Mesendoderm (in vitro differentiated cells): ENCODE measurements around the gene SCYGR4.

Experiments used
- DNase-seq: peaks from one replicate; pipeline ENCODE4 v3.0.0; 2013
- H2AK5ac ChIP-seq: 2 replicates; pipeline ENCODE4 v1.6.1; 2013; ENCODE audit warnings: low read length, inconsistent platforms
- H2BK120ac ChIP-seq: 2 replicates; pipeline ENCODE4 v1.6.1; 2013; ENCODE audit warnings: low read depth, mild to moderate bottlenecking, low read length, moderate library complexity, mixed read lengths
- H2BK15ac ChIP-seq: replicated peaks from 2 replicates; pipeline ENCODE4 v1.6.1; 2013; ENCODE audit warnings: low read depth, mild to moderate bottlenecking, moderate library complexity
- H2BK5ac ChIP-seq: 2 replicates; pipeline ENCODE4 v1.6.1; 2013; ENCODE audit warnings: low read length, inconsistent platforms
- H3K18ac ChIP-seq: 2 replicates; pipeline ENCODE4 v1.6.1; 2013; ENCODE audit warnings: mild to moderate bottlenecking, low read length, mixed read lengths
- H3K23ac ChIP-seq: one replicate; pipeline ENCODE4 v1.6.1; 2013; ENCODE audit warnings: low read length
- H3K27ac ChIP-seq: 2 replicates; pipeline ENCODE4 v1.5.1; 2013; ENCODE audit warnings: low read depth, mild to moderate bottlenecking, inconsistent platforms, low read length, moderate library complexity
- H3K27me3 ChIP-seq: 2 replicates; pipeline ENCODE4 v1.6.1; 2013; ENCODE audit warnings: low read length, control low read depth, mild to moderate bottlenecking, inconsistent platforms; ENCODE audit not compliant: insufficient read depth, poor library complexity
- H3K36me3 ChIP-seq: 2 replicates; pipeline ENCODE4 v1.6.1; 2013; ENCODE audit warnings: low read length, inconsistent platforms; ENCODE audit not compliant: control insufficient read depth, insufficient read depth
- H3K4ac ChIP-seq: one replicate; pipeline ENCODE4 v1.6.1; 2013; ENCODE audit warnings: low read depth, mild to moderate bottlenecking, low read length, moderate library complexity
- H3K4me1 ChIP-seq: 2 replicates; pipeline ENCODE4 v1.6.1; 2013; ENCODE audit warnings: low read depth, low read length, inconsistent platforms; ENCODE audit not compliant: control insufficient read depth
- H3K4me2 ChIP-seq: 2 replicates; pipeline ENCODE4 v1.6.1; 2013; ENCODE audit warnings: low read length
- H3K4me3 ChIP-seq: 2 replicates; pipeline ENCODE4 v1.5.1; 2013; ENCODE audit warnings: mild to moderate bottlenecking, low read length
- H3K56ac ChIP-seq: one replicate; pipeline ENCODE4 v1.6.1; 2013; ENCODE audit warnings: low read length
- H3K79me1 ChIP-seq: 2 replicates; pipeline ENCODE4 v1.6.1; 2013; ENCODE audit warnings: low read length, inconsistent platforms
- H3K79me2 ChIP-seq: 2 replicates; pipeline ENCODE4 v1.6.1; 2013; ENCODE audit warnings: mild to moderate bottlenecking, low read length; ENCODE audit not compliant: control insufficient read depth, insufficient read depth
- H3K9ac ChIP-seq: 2 replicates; pipeline ENCODE4 v1.6.1; 2013; ENCODE audit warnings: low read length, inconsistent platforms
- H4K5ac ChIP-seq: one replicate; pipeline ENCODE4 v1.6.1; 2013; ENCODE audit warnings: low read length
- H4K8ac ChIP-seq: one replicate; pipeline ENCODE4 v1.6.1; 2013; ENCODE audit warnings: low read depth, mild to moderate bottlenecking, control low read depth, low read length, moderate library complexity
- WGBS: extraction: QIAGEN DNeasy Blood & Tissue Kit; methylation state at CpG from one replicate; pipeline ENCODE4 v1.1.7; 2013; ENCODE audit warnings: low lambda C conversion rate, missing lambda C conversion rate; ENCODE audit not compliant: insufficient coverage; ENCODE audit errors: extremely low coverage; 5-methylcytosine and 5-hydroxymethylcytosine counted together

The SCYGR4 gene

DNA sequence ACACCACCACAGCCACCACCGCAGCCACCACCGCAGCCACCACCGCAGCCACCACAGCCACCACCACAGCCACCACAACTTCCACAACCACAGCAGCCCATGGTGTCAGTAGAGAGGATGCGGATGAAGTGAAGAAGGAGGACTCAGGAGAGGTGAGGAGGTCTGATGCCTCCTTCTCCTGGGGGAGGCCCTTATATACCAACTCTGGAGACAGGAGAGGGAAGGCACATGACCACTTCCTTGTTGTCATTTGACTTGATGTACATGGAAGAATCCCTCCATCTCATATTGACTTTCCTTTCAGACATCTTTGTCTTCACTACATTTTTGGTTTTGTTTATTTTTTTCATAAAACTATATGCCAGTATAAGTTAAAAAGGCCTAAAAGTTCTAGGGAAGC is 2.6 kb upstream of the SCYGR4 start, which contains the start of gene SCYGR3:
Gene SCYGR3, minus strand, starts transcription at position 101 of the 400 bp plus-strand sequence. Its CDS starts 0 bp downstream, at position 101.
- H2BK15ac ChIP-seq: no peak within 1 kb of the TSS
- H3K4me2 ChIP-seq: no peak within 1 kb of the TSS
- H3K4me1 ChIP-seq: peaks cover 14% of the 10 kb centered on the region
- no peak within 1 kb of the TSS for H3K9ac ChIP-seq
- no peak within 1 kb of the TSS for H3K18ac ChIP-seq
- H3K4ac ChIP-seq: no peak within 1 kb of the TSS
- no peak within 1 kb of the TSS for H4K5ac ChIP-seq
- H3K79me2 ChIP-seq: no peaks in the 10 kb centered on the region
- no peak within 1 kb of the TSS for H3K27ac ChIP-seq
- H2AK5ac ChIP-seq: no peak within 1 kb of the TSS
- no peaks in the 10 kb centered on the region for H3K79me1 ChIP-seq
- no peak within 1 kb of the TSS for H3K56ac ChIP-seq
- no peak within 1 kb of the TSS for H4K8ac ChIP-seq
- WGBS: no CpG with 5 or more reads among the region's 4 CpGs
- H3K23ac ChIP-seq: no peak within 1 kb of the TSS
- H2BK5ac ChIP-seq: no peak within 1 kb of the TSS
- H3K27me3 ChIP-seq: no peaks in the 10 kb centered on the region
- H2BK120ac ChIP-seq: no peak within 1 kb of the TSS
- no peak for DNase-seq
- no peaks in the 10 kb centered on the region for H3K36me3 ChIP-seq
- H3K4me3 ChIP-seq: no peak within 1 kb of the TSS

DNA sequence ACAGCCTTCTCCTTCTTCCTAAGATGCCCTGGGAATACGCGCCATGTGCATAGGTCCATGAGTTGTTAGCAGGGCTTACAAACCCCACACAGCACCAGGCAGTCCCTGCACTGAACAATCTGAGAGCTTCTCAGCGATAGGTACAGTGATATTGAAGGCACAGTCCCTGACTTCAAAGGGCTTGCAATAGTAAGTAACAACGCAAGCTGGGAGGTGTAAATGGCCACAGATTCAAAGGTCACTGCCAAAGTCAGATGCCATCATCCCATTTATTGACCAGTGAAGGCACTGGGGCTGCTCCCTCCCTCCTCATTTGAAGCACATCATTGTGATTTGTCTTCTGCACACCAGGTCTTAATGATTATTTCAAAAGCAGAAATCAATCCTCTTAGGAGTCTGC is 2.1 kb upstream of the SCYGR4 start:
- H3K56ac ChIP-seq: no peak overlapping the region

DNA sequence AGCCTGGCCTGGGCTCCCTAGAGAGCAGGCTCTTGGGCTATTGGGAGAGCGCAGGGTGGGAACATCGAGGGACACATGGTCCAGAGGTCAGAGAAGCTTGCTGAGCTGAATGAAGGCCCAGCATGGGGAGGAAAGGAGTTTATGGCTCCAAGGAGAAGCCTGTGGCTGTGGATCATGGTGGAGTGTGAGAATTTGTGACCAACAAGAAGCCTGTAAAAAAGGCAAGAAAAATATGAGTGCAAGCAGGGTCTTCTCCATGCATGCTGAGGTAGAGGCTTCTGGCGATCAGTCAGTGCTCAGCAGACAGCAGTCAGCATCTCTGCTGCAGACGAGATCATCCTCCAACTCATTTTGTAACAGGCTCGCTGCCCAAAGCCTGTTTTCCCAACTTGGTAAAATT is 1.4 kb upstream of the SCYGR4 start:
- H2AK5ac ChIP-seq: no peak overlapping the region
- no peak overlapping the region for H2BK15ac ChIP-seq
- H3K4me3 ChIP-seq: no peak overlapping the region
- H3K27ac ChIP-seq: no peak overlapping the region
- DNase-seq: no peak
- H2BK5ac ChIP-seq: no peak overlapping the region
- H3K4me2 ChIP-seq: no peak overlapping the region
- no peaks in the 10 kb centered on the region for H3K36me3 ChIP-seq
- H3K23ac ChIP-seq: no peak overlapping the region
- peaks cover 14% of the 10 kb centered on the region for H3K4me1 ChIP-seq
- no peak overlapping the region for H2BK120ac ChIP-seq
- no peak overlapping the region for H4K5ac ChIP-seq
- WGBS: no CpG with 5 or more reads among the region's 5 CpGs
- H3K56ac ChIP-seq: peak overlapping the region; percentile 71
- H3K79me1 ChIP-seq: no peaks in the 10 kb centered on the region
- no peak overlapping the region for H3K4ac ChIP-seq
- H3K27me3 ChIP-seq: no peaks in the 10 kb centered on the region
- no peaks in the 10 kb centered on the region for H3K79me2 ChIP-seq
- H3K9ac ChIP-seq: no peak overlapping the region
- peak overlapping the region; percentile 34 for H3K18ac ChIP-seq
- H4K8ac ChIP-seq: no peak overlapping the region

More for the DNA sequence above, 2.1 kb upstream of the SCYGR4 start:
- H3K4ac ChIP-seq: no peak overlapping the region
- no peak overlapping the region for H3K4me2 ChIP-seq
- H3K4me3 ChIP-seq: no peak overlapping the region
- no CpG with 5 or more reads among the region's 4 CpGs for WGBS
- H3K27ac ChIP-seq: no peak overlapping the region
- DNase-seq: no peak
- no peaks in the 10 kb centered on the region for H3K36me3 ChIP-seq
- no peak overlapping the region for H2BK120ac ChIP-seq
- peaks cover 14% of the 10 kb centered on the region for H3K4me1 ChIP-seq
- H4K8ac ChIP-seq: no peak overlapping the region
- H3K9ac ChIP-seq: no peak overlapping the region
- no peak overlapping the region for H4K5ac ChIP-seq
- H3K79me1 ChIP-seq: no peaks in the 10 kb centered on the region
- no peak overlapping the region for H3K18ac ChIP-seq
- no peak overlapping the region for H2BK15ac ChIP-seq
- no peak overlapping the region for H3K23ac ChIP-seq
- H2BK5ac ChIP-seq: no peak overlapping the region
- H3K27me3 ChIP-seq: no peaks in the 10 kb centered on the region
- no peak overlapping the region for H2AK5ac ChIP-seq
- no peaks in the 10 kb centered on the region for H3K79me2 ChIP-seq

DNA sequence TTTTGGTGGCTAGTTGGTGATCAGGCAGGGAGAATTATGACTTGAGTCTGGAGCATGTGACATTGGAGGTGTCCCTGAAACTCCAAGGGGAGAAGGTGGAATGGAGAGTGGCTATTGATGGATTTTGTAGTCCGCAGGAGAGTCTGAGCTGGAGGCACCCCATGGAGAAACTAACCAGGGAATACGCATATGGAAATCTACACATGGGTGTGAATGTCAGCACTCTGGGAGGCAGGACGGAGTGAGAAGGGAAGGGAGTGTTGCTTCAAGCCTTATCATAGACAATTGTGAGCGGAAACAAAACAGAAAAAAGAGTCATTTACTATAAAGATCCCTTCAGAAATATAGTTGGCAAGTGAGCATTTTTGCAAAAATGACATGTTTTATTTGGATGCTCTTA is 667 bp upstream of the SCYGR4 start:
- H2BK5ac ChIP-seq: no peak overlapping the region
- no peaks in the 10 kb centered on the region for H3K79me2 ChIP-seq
- H3K4ac ChIP-seq: no peak overlapping the region
- H3K36me3 ChIP-seq: no peaks in the 10 kb centered on the region
- H2BK120ac ChIP-seq: no peak overlapping the region
- peaks cover 14% of the 10 kb centered on the region for H3K4me1 ChIP-seq
- DNase-seq: peak; percentile 72
- H4K5ac ChIP-seq: no peak overlapping the region
- no peaks in the 10 kb centered on the region for H3K79me1 ChIP-seq
- no peak overlapping the region for H4K8ac ChIP-seq
- no peak overlapping the region for H2BK15ac ChIP-seq
- WGBS: no CpG with 5 or more reads among the region's 4 CpGs
- H3K9ac ChIP-seq: no peak overlapping the region
- no peak overlapping the region for H3K23ac ChIP-seq
- no peaks in the 10 kb centered on the region for H3K27me3 ChIP-seq
- H3K4me2 ChIP-seq: no peak overlapping the region
- no peak overlapping the region for H3K4me3 ChIP-seq
- H3K27ac ChIP-seq: peak overlapping the region; percentile 33
- no peak overlapping the region for H3K56ac ChIP-seq
- no peak overlapping the region for H2AK5ac ChIP-seq
- no peak overlapping the region for H3K18ac ChIP-seq

DNA sequence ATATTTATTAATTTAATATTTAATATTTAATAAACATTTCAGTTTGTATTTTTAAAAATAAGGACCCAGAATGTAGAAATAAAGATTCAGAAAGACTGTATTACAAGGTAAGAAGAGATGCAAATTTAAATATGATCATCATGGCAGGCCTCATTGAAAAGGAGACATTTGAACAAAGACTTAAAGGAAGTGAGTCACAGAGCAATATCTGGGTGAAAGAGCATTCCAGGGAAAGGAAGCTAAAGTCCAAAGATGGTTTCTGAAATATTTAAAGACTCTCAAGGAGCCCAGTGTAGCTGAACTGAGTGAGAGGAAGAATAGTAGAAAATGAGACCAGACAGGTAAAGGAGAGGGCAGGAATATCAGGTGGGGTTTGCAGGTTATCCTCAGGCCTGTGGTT is 5.9 kb downstream of the SCYGR4 start:
- Histone ChIP-seq H4K5ac (no peak overlapping the region), H3K18ac (no peak overlapping the region), H3K56ac (no peak overlapping the region), H3K4me2 (no peak overlapping the region), H4K8ac (no peak overlapping the region), H3K27me3 (no peaks in the 10 kb centered on the region), H3K79me2 (no peaks in the 10 kb centered on the region), H2BK15ac (no peak overlapping the region), H2BK120ac (no peak overlapping the region), H3K4me1 (no peaks in the 10 kb centered on the region), H3K4me3 (no peak overlapping the region), H3K23ac (no peak overlapping the region), H3K36me3 (no peaks in the 10 kb centered on the region), H2AK5ac (no peak overlapping the region), H3K27ac (no peak overlapping the region), H3K9ac (no peak overlapping the region), H3K4ac (no peak overlapping the region), H3K79me1 (no peaks in the 10 kb centered on the region), H2BK5ac (no peak overlapping the region)
- no peak for DNase-seq

DNA sequence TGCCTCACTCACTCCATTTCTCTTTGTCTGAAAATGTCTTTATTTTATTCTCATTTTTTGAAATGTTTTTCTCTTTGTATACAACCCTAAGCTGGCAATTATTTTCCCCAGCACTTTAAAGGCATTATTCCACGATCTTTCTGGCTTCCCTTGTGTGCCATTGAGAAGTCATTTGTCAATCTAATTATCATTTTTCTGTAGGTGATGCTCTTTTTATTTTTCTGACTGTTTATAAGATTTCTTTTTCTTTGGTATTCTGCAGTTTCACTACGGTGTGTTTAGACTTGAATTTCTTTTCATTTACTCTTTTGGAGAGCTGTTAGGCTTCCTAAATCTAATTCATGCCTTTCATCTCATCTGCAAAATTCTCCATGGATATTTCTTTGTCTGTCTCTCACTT is 8.1 kb downstream of the SCYGR4 start:
- Histone ChIP-seq H4K5ac (no peak overlapping the region), H3K18ac (no peak overlapping the region), H3K27ac (no peak overlapping the region), H2BK15ac (no peak overlapping the region), H3K36me3 (no peaks in the 10 kb centered on the region), H3K79me2 (no peaks in the 10 kb centered on the region), H2AK5ac (no peak overlapping the region), H2BK120ac (no peak overlapping the region), H4K8ac (no peak overlapping the region), H3K4ac (no peak overlapping the region), H3K4me2 (no peak overlapping the region), H3K27me3 (no peaks in the 10 kb centered on the region), H3K79me1 (no peaks in the 10 kb centered on the region), H3K56ac (no peak overlapping the region), H3K4me3 (no peak overlapping the region), H3K9ac (no peak overlapping the region), H3K23ac (no peak overlapping the region), H3K4me1 (no peaks in the 10 kb centered on the region), H2BK5ac (no peak overlapping the region)
- DNase-seq: no peak
- no CpG with 5 or more reads among the region's 2 CpGs for WGBS
